Fibroblast of pulmonary artery (primary cell): ENCODE results near the gene FRMPD4.
A peak's percentile ranks its signal among the peaks of the same experiment; 100 is the strongest.

Experiments used
- DNase-seq: peaks from one replicate; pipeline ENCODE4 v3.0.0-alpha.2; 2010; ENCODE audit warnings: low read depth
- H3K4me3 ChIP-seq: replicated peaks from 2 replicates; pipeline ENCODE4 v1.5.1; 2011; ENCODE audit warnings: low read depth, mild to moderate bottlenecking, control low read depth, low read length, moderate library complexity
- TF ChIP-seq, protein P1 (sequence below): IDR thresholded peaks from 2 replicates; pipeline ENCODE4 v1.5.1; 2011; ENCODE audit warnings: mild to moderate bottlenecking, control low read depth, low read length, inconsistent platforms; ENCODE audit errors: missing control alignments

The FRMPD4 gene

DNA sequence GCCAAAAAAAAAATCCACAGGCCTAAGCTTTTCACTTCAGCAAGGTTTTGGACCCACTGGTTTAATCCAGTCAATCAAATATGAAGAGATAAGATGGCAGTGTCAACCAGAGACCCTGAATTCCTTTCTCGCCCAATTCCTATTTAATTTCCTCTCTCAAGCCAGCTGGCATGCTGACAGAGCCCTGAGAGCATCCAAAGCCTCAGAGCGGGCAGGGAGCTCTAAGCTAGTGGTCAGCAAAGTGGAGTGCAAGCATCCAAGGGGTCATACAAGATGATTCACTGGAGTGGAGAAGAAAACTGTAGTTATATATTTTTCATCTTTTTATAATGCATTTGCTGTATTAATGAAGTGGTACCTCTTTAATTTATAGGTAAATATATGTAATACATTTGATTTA, 615.1 kb downstream of the FRMPD4 start:
- TF ChIP-seq, protein P1, sequence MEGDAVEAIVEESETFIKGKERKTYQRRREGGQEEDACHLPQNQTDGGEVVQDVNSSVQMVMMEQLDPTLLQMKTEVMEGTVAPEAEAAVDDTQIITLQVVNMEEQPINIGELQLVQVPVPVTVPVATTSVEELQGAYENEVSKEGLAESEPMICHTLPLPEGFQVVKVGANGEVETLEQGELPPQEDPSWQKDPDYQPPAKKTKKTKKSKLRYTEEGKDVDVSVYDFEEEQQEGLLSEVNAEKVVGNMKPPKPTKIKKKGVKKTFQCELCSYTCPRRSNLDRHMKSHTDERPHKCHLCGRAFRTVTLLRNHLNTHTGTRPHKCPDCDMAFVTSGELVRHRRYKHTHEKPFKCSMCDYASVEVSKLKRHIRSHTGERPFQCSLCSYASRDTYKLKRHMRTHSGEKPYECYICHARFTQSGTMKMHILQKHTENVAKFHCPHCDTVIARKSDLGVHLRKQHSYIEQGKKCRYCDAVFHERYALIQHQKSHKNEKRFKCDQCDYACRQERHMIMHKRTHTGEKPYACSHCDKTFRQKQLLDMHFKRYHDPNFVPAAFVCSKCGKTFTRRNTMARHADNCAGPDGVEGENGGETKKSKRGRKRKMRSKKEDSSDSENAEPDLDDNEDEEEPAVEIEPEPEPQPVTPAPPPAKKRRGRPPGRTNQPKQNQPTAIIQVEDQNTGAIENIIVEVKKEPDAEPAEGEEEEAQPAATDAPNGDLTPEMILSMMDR, result no peak
- H3K4me3 ChIP-seq, result no peak overlapping the region
- DNase-seq, result no peak

DNA sequence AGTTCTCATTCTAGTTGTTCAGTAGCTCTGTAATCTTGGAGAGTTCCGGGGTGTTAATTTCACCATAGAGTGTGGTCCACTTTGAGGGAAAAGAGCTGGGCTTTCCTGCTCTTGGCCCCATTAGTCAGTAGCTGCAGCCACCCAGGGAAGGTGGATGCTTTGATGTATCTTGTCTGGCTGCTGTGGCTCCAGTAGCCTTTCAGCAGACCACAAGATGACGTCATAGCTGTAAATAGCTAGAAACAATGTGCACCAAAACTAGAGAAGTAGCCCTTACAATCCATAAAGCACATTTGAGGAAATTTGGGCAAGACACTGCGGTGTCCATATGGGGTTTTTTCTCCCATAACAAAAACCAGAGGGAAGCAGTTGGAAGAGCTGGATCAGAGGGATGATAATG, 620.0 kb downstream of the FRMPD4 start:
- H3K4me3 ChIP-seq, result no peak overlapping the region
- TF ChIP-seq, protein P1, result no peak
- DNase-seq, result no peak

DNA sequence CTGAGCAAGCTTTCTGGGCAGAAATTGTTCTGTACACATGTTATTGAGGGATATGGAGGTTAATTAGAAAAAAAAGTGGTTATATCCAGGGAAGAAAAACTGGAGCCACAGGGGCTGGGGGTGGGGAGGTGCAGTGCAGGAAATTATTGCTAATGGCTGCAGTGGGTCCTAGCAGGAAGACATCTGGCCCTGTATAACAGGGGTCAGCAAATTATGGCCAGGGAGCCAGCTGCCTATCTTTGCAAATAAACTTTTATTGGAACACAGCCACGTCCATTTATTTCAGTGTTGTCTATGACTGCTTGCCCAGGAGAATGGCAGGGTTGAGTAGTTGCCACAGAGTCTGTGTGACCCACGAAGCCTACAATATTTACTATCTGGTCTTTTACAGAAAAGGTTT, 629.6 kb downstream of the FRMPD4 start:
- H3K4me3 ChIP-seq, result no peak overlapping the region
- TF ChIP-seq, protein P1, result no peak
- no peak for DNase-seq

DNA sequence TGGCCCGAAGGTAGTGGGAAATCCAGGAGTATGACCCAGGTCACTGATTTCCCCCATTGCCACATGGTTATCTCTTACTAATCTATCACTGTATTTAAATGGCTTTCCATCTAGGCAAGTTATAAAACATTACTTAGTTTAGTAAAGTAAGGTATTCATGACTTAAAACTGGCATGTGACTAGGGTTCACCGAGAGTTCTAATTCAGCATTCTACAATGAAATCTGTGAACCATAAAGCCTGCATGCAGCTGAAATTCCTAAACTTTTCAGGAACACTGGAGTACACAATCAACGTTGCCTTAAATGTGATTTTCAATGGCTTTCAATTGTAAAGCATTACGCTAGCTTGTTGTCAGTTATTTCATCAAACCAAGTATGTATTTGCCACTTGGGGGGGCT, 630.2 kb downstream of the FRMPD4 start:
- TF ChIP-seq, protein P1, result no peak
- no peak for DNase-seq
- H3K4me3 ChIP-seq, result no peak overlapping the region

DNA sequence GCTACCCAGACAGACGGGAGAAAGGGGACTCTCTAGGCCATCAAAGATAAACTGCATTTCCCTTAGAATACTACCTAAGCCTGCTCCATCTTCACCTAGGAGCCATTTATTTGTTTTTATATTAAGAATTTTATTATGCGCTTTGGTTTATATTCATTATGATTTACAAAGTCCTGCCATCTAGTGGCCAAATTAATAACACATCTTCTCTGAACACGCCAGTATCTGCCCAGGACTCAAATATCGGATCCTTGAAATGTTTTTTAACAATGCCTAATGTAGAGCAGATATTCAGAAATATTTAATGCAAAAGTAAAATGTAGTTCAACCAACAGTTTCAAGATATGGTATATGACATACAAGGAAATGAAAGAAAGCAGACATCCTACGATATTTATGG, 632.2 kb downstream of the FRMPD4 start:
- H3K4me3 ChIP-seq, result no peak overlapping the region
- DNase-seq, result peak; percentile 50
- TF ChIP-seq, protein P1, result peak; percentile 39

DNA sequence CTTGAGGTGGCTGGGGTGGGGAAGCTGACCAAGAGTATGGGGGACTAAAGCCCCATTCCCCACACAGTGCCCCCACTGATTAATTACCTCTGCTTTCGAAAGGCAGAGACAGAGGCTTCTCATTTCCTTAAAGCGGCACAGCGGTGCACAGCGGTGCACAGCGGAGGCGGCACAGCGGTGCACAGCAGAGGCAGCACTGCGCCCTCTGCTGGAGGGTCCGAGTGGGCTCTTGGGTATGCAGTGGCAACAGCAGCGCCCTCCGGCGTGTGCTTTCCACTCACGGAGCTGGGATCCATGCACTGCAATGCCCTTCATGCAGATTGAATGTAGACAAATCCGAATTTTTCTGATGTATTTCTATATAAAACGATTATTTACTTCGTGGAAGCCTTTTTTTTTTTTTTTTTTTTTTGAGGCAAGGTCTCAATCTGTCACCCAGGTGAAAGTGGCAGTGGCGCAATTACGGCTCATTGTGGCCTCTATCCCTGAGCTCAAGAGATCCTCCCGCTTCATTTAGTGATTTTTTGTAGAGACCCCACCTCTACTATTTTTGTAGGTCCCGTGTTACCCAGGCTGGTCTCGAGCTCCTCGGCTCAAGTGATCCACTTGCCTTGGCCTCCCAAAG, 633.3 kb downstream of the FRMPD4 start:
- DNase-seq, result peak; percentile 51
- no peak overlapping the region for H3K4me3 ChIP-seq
- TF ChIP-seq, protein P1, result peak; percentile 64
